Cerebellar nuclear complex (tissue), 1 donor: ENCODE results near the gene CCL13.

ENCODE experiments used
- DNase-seq, 2 experiments: peaks; one replicate each; lab custom pipeline; 2025; lab: John Stamatoyannopoulos, UW

Gene CCL13

DNA sequence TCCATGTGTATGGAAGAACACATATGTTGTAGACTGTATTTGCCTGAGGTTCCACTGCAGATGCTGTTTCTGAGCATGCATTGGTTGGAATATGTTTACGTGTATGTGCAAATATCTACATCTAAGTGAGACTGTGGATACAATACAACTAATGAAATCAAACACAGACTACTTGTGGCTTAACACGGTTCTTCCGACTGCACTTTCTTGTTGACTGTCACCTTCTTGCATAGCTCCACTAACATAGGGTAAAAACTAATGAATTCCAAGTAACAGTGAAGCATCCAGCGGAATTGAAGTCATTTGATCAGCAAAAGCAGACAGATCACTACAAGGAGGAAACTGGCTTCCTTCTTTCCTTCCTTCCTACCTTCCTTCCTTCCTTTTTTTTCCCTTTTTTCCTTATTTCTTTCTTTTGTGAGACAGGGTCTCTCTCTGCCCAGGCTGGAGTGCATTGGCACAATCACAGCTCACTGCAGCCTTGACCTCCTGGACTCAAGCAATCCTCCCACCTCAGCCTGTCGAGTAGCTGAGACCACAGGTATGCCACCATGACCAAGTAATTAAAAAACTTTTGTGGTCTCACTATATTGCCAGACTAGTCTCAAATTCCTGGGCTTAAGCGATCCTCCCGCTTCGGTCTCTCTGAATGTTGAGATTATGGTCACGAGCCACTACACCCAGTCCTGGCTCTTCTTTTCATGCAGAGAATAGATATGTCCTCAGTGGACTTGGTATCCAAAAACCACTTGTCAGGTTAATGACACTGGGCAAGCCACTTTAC lies 28.7 kb downstream of the CCL13 start:
- DNase-seq: no peak

DNA sequence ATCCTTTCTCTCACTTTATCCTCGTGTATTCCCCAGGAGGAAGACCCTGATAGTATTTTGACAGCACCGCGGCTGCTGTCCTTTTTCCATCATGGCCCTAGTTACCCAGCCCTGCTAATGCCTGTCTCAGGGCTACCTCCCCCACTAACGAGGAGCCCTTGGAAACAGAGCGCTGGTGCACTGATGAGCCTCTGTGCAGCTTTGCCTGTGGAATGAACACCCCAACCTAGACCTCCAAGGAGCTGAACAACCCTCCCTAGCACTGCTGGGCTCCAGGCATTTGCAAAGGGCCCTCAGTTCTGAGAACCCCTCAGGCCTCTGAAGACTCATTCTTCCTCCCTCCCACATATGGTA lies 30.0 kb downstream of the CCL13 start:
- no peak for DNase-seq

DNA sequence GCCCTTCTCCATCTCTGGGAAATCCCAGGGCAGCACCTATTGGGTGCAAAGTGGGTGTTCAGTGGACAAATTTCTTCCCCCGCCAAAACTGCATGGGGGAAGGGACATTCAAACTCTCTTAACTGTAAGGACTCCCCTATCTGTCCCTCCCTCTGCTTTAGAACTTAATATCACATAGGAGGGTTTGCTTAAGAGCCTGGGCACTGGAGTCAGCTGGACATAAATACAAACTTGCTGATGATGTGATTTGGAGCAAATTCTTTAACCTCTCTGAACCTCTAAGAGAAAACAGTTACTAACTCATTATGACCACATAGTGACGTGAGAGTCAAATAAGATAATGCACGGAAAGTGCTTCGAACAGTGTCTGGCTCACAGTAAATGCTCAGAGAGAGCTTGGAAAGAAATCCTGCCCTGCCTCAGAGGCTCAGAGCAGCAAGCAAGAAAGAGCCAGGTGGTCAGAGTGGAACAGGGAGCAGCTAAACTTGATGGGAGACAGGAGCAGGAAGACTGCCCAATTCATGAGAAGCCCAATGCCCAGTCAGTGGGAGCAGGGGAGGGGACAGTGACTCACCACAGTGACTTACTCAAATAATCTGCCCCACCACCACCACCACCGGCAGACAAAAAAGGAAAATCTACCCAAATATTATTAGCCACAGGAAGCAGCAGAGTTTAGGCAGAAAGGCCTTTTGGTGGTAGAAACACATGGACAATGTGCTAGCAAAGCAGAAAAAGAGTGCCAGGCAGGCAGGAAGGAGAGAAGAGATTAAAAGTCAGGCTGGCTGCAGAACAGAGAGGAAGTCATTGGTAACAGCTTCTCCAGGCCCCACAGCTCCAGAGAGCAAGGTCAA lies 30.6 kb downstream of the CCL13 start:
- DNase-seq: no peak

DNA sequence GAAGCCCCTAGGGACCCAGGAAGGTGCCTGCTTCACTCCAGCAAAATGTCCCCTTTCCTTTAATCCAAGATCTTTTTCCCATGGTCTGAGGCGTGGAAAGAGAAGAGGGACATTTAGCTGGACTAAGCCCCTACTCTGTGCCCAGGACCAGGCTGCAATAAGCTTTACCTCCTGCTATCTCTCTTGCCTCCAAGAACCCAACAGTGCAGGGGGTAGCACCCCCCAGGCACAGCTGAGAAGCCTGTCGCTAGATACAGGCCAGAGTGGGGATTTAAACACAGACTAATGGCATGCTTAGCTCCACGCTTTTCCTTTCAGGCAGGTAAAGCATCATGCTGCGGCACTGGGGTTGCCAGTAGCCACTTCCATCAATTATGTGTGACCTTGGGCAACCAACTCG lies 31.3 kb downstream of the CCL13 start:
- no peak for DNase-seq

DNA sequence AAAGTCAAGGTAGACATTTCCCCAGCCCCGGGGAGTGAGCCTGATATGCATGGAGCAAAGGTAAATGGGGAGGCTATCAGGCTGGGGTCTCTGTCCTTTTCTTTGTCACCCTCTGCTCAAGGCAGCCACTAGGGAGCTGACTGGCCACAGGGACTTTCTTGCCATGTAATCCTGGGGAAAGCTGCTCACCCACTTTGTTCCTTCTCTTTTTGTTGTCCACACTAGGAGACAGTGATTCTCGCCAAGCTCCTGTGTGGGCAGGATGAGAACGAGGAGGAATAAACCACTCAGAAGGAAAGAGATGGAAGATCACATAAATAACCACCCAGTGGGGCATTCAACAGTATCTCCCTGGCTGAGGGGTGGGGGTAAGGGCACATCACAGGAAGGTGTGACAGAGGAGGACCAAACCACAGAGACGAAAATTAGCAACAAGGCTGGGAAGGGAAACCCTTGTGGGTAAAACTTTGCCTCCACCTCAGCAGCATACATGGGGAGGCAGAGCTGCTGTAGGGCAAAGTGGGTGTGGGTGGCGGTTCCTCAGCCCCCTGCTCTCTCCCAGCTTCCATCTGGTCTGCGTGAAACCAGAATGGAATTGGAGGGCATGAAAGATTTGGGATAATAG lies 33.0 kb downstream of the CCL13 start:
- DNase-seq: no peak

DNA sequence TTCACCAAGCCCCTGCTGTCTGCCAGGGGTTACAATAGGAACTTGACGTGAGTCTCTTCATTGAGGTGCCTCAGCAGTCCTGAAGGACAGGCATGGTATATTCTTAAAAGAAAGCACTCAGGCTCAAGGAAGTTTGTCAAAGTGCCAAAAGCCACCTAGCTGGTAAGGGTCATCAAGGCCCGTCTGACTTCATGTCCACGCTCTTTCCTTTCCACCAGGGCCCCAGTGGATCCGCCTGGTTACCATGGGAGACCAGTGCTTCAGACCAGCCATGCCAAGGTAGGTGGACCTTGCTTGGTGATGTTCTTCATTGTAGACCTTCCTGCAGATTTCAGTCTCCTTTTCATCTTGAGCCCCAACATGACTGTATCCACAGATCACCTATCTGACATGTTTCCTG lies 34.4 kb downstream of the CCL13 start:
- no peak for DNase-seq

DNA sequence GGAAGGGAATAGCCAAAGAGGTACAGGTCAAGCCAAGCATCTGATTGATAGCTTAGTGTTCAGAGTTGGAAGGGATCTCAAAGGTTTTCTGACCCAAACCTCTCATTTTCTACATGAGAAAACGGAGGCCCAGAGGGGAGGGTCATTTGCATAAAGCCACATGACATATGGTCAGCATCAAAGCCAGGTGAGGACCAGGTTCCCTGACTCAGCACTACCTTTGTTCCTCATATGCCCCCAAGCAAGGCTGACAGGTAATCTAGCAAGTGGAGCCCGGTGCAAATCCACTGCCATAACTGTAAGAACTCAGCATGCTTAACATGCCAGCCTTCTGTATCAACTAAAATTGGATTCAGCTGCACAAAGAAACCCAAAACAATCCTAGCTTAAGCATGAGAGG lies 35.0 kb downstream of the CCL13 start:
- DNase-seq: no peak

DNA sequence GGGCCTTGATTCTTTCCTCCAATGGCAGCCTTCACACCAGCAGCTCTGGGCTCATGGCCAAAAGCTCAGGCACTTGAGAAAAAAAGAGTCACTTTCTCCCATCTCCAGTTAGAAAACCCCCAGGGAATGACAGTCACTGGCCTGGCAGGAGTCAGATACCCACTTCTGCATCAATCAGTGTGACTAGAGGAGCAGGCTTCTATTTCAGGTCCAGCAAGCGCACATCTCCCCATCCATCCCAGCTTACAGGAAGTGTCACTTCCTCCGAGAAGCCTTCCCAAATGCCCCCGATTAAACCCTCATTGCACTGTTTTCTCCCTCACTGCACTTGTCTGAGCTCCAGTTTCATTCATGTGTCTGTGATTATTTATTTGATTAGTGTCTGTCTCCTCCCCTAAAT lies 37.1 kb downstream of the CCL13 start:
- DNase-seq: no peak

DNA sequence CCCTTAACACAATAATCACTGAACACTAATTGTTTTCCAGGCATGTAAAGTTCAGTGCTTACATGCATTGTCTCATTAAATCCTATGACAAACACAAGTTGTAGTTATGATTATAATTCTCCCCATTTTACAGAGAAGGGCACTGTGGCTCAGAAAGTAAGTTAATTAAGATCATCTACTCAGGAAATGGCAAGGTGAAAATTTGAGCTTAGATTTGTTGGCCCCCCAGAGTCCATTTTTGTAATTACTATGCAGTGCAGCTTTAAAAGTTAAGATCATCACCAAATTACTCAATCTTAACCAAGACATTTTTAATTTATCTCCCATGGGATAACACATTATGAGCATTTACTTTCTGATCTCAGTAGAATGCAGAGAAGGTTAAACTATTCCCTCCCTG lies 41.0 kb downstream of the CCL13 start:
- DNase-seq: no peak

DNA sequence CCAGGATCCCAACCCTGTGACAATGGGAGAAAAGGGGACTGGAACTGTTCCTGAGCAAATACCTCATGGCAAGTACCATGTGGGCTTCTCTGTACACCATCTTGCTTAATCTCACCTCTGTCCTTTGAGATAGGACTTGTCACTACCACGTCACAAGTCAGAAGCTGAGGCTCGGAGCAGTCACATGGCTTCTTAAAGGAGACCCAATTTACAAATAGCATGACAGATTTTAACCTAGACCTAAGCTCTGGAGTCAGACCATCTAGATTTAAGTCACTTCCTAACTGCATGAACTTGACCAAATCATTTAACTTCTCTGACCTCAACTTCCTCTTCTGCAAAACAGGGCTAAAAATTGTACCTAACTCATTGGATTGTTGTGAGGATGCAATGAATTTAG lies 42.7 kb downstream of the CCL13 start:
- no peak for DNase-seq

DNA sequence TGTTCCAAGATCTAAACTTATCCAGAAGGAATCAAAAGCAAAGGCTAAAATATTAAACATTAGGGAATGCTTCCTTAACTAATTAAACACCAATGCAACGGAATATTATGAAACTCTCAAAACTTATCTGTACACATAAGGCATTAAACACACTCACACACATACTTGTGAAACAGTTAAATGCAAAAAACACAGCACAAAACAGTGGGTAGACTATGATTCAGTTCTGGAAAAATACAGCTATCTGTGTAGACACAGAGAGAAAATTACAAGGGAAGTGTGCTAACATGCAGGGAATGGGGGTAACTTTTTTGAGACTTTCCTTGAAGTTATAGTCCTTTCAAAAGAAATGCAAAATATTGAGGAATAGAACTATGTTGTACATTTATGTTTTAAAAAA lies 43.4 kb downstream of the CCL13 start:
- DNase-seq: no peak

DNA sequence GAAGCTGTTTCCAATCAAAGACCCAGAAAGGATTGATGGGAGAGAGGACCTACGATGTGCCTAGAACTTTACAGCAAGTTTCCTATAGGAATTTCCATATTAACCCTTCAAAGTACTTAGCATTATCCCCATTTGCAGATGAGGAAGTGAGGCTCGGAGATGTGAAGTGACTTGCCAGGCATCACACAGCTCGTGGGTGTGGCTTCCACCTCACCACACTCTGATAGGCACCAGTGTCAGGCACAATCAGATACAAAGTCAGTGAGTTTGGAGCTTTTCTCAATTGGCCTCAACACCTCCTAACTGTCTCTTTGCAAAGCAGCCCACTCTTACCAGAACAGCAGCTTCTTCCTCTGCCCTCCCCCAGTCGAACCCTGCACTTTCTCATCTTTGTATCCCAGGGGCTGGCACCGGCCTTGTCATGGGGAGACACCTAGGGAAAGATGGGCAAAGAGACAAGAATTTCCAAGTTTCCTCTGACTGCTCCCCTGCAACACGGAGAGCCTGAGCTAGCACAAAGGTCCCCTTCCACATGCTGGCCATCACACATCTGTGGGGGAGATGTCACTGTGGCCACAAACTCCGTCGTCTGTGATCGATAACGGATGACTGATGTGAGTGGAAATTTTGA lies 44.1 kb downstream of the CCL13 start:
- DNase-seq: no peak

DNA sequence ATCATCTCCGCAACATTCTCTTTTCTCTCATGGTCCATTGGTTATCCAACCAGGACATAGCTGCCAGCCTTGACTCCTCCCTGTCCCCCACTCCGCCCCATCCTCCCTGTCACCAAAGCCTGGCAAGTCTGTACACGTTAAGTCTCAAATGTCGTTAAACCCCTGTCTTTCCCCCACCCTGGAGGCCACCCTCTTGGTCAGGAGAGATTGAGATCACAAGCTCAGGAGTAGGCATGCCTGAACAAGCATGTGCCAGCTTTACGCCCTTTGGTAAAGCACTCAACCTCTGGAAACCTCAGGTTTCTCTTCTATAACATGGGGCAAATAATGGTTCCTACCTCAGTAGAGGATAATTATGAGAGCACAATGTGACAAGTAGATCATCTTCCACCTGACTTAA lies 44.9 kb downstream of the CCL13 start:
- DNase-seq: no peak

DNA sequence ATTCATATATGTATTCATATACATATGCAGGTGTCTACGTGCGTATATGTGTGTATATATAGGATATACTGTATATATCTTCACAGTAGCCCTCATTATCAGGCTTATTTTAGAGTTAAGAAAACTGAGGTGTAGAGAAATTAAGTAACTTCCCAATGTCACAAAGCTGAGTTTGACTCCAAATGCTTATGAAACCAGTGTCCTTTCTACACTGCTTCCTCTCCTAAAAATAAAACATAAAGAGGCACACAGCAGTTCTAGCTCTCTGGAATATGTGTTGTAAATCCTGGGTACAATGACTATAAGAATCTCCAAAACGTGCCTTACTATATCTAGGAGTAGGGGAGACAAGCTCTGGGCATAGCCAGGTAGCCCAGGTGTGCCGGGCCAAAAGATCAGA lies 46.7 kb downstream of the CCL13 start:
- DNase-seq: no peak

DNA sequence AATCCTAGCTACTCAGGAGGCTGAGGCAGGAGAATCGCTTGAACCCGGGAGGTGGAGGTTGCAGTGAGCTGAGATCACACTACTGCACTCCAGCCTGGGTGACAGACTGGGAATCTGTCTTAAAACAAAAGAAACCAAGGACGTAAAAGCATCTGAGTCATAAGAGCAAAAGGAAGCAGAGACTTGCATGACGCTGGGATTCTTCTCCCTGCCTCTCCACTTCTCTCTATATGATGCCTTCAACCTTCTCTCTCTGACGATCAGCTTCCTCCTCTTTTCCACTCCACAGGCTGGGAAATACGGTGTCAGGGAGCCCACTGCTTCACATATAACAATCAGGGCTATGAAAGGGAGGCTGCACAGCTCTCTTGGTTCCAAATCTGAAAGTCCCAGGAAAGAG lies 49.9 kb downstream of the CCL13 start:
- no peak for DNase-seq
